Caco-2 (cell line): ENCODE results near the gene ADGRG7. TPM values are rescaled to one million over a fixed set of nuclear protein-coding genes. Genes with fewer than 3 reads are reported as not detected.

Source experiments
- BruUV-seq: library from RNA; stranded (reverse); fragments of 400-500 nt; replicated peaks from 2 replicates; lab custom pipeline; 2021; lab: Mats Ljungman, UMichigan
- CTCF ChIA-PET: fragments of 300-600 bp; sonication (Branson Sonifier 250); formaldehyde crosslinking; loops from one replicate; lab custom pipeline; 2022; ENCODE audit warnings: antibody characterized with exemption; lab: Charles Lee
- POLR2A ChIA-PET: fragments of 300-600 bp; sonication (Branson Sonifier 250); formaldehyde crosslinking; loops from one replicate; lab custom pipeline; 2022; ENCODE audit warnings: antibody characterized with exemption; lab: Charles Lee
- DNase-seq, 2 experiments: peaks; one replicate each; pipeline versions ENCODE4 v3.0.0 to v3.0.0-alpha.2; 2020 to 2022
- H3K27me3 ChIP-seq: replicated peaks from 2 replicates; pipeline ENCODE4 v1.6.0; 2011; ENCODE audit warnings: low read length; ENCODE audit not compliant: control insufficient read depth, insufficient read depth
- H3K36me3 ChIP-seq: 2 replicates; pipeline ENCODE4 v1.5.1; 2011; ENCODE audit warnings: low read length; ENCODE audit not compliant: control insufficient read depth, insufficient read depth
- H3K4me1 ChIP-seq: fragments of 250-450 bp; sonication (Bioruptor Pico); 2 replicates; pipeline ENCODE4 v1.5.1; 2020; ENCODE audit warnings: mild to moderate bottlenecking
- H3K4me3 ChIP-seq: 2 replicates; pipeline ENCODE4 v1.5.1; 2011; ENCODE audit warnings: low read depth, mild to moderate bottlenecking, control low read depth, low read length
- H3K9me3 ChIP-seq: fragments of 250-450 bp; sonication (Bioruptor Pico); 2 replicates; pipeline ENCODE4 v1.5.1; 2020; ENCODE audit warnings: mild to moderate bottlenecking, moderate library complexity
- H3K27ac Mint-ChIP-seq: one replicate; pipeline ENCODE4 v1.8.0; 2022; ENCODE audit warnings: mixed read lengths; ENCODE audit not compliant: unreplicated experiment
- H3K27me3 Mint-ChIP-seq: one replicate; pipeline ENCODE4 v1.8.0; 2022; ENCODE audit warnings: mixed read lengths; ENCODE audit not compliant: insufficient read depth, unreplicated experiment
- H3K36me3 Mint-ChIP-seq: one replicate; pipeline ENCODE4 v1.8.0; 2022; ENCODE audit warnings: mild to moderate bottlenecking, mixed read lengths; ENCODE audit not compliant: insufficient read depth, unreplicated experiment
- H3K4me1 Mint-ChIP-seq: one replicate; pipeline ENCODE4 v1.8.0; 2022; ENCODE audit warnings: low read depth, mixed read lengths; ENCODE audit not compliant: unreplicated experiment
- H3K4me3 Mint-ChIP-seq: one replicate; pipeline ENCODE4 v1.8.0; 2022; ENCODE audit warnings: mild to moderate bottlenecking, moderate library complexity, mixed read lengths; ENCODE audit not compliant: unreplicated experiment
- H3K9me3 Mint-ChIP-seq: one replicate; pipeline ENCODE4 v1.8.0; 2022; ENCODE audit warnings: mixed read lengths; ENCODE audit not compliant: unreplicated experiment
- CTCF ChIP-seq, 2 experiments: fragments of 200-600 bp in 1 of 2; IDR thresholded peaks; 1 replicate in 1 of 2; 2 replicates in 1 of 2; pipeline versions ENCODE4 v1.5.1 to v1.8.0; 2011 to 2022; ENCODE audit warnings: antibody characterized with exemption in 1 of 2, control low read depth in 1 of 2, inconsistent platforms in 1 of 2, low read depth in 1 of 2, low read length in 1 of 2, mild to moderate bottlenecking in 1 of 2, moderate library complexity in 1 of 2; ENCODE audit not compliant: insufficient read depth in 1 of 2, severe bottlenecking in 1 of 2, unreplicated experiment in 1 of 2
- intact Hi-C: fragments of 100-400 bp; cut with micrococcal nuclease; formaldehyde crosslinking; loops from one replicate; pipeline ENCODE4 v1.10.0; 2022; ENCODE audit not compliant: unreplicated experiment
- total RNA-seq: library from RNA; stranded (reverse); gene quantifications from 2 replicates; pipeline ENCODE4 v1.2.3, GENCODE V29; 2022

ADGRG7 gene
- total RNA-seq, 1 experiment from 2014 or later, result 4.2 TPM

- Histone ChIP-seq H3K36me3 (peaks cover 1% of the 10 kb centered on the region; the same call in 1 of the 2 replicates), H3K27me3 (no peaks in the 10 kb centered on the region), H3K4me1 (peaks cover 21% of the 10 kb centered on the region), H3K9me3 (no peaks in the 10 kb centered on the region), H3K4me3 (peak overlapping the region; percentile 88)
- Mint-ChIP-seq H3K27ac (peak overlapping the region; percentile 98), H3K27me3 (peaks cover 3% of the 10 kb centered on the region), H3K9me3 (peaks cover 10% of the 10 kb centered on the region), H3K4me3 (peak overlapping the region; percentile 80), H3K4me1 (peaks cover 31% of the 10 kb centered on the region), H3K36me3 (peaks cover 67% of the 10 kb centered on the region)
- POLR2A ChIA-PET, result no interaction called here
- CTCF ChIA-PET, result interaction anchor here (1.2 to 2.9 kb wide), 3 partner anchors 76 to 247 kb away, joined by 4 to 20 read pairs (median 16); no protein-coding TSS in a partner anchor
- TF ChIP-seq CTCF (IDR thresholded peaks at IDR 0.05; ENCODE audit: insufficient read depth in 1 of 2, low read depth in 1 of 2, low read length in 1 of 2, severe bottlenecking in 1 of 2, unreplicated experiment in 1 of 2), result peak in 1 of 2 experiments; percentile 34
- DNase-seq, result peak; percentile 69 to 73
- intact Hi-C loops, result loop anchor here (1.0 to 5.0 kb wide), 2 partner anchors 107 to 393 kb away; no protein-coding TSS in a partner anchor
- BruUV-seq, result TSS peak; percentile 16
Observed at GRCh38 chr3:100710261-100710968, 101.0 kb downstream of the ADGRG7 start.

- no peak overlapping the region for H3K4me3 Mint-ChIP-seq
- Histone ChIP-seq H3K4me1 (peaks cover 21% of the 10 kb centered on the region; the same call in 1 of the 2 replicates), H3K4me3 (no peak overlapping the region), H3K9me3 (no peaks in the 10 kb centered on the region), H3K27me3 (no peaks in the 10 kb centered on the region), H3K36me3 (peaks cover 1% of the 10 kb centered on the region; the same call in 1 of the 2 replicates)
- H3K36me3 Mint-ChIP-seq, result peaks cover 89% of the 10 kb centered on the region
- no TSS peak for BruUV-seq
- ChIA-PET POLR2A (no interaction called here), CTCF (no interaction called here)
- no peaks in the 10 kb centered on the region for H3K9me3 Mint-ChIP-seq
- no peak overlapping the region for H3K27ac Mint-ChIP-seq
- DNase-seq, result no peak
- TF ChIP-seq CTCF (IDR thresholded peaks at IDR 0.05; ENCODE audit: insufficient read depth in 1 of 2, low read depth in 1 of 2, low read length in 1 of 2, severe bottlenecking in 1 of 2, unreplicated experiment in 1 of 2), result no peak
- no peaks in the 10 kb centered on the region for H3K27me3 Mint-ChIP-seq
- intact Hi-C loops, result no loop called here
- peaks cover 45% of the 10 kb centered on the region for H3K4me1 Mint-ChIP-seq
Observed at GRCh38 chr3:100715176-100715575, 105.8 kb downstream of the ADGRG7 start.

DNA sequence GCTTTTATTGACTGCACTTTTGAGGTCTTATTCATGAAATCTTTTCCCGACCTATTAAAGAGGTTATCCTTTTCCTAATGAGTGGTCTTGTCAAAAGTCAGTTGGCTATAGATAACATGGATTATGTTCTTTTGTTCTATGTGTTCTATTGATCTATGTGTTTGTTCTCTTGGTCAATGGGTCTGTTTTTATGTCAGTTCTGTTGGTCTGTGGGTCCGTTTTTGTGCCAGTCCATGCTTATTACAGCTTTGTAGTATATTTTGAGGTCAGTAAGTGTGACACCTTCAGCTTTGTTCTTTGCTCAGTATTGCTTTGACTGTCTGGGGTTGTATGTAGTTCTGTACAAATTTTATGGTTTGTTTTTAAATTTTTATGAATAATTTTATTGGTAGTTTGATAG, 107.7 kb downstream of the ADGRG7 start:
- intact Hi-C loops, result no loop called here
- Histone ChIP-seq H3K4me3 (no peak overlapping the region), H3K27me3 (no peaks in the 10 kb centered on the region), H3K4me1 (peaks cover 10% of the 10 kb centered on the region; the same call in 1 of the 2 replicates), H3K9me3 (no peaks in the 10 kb centered on the region), H3K36me3 (peaks cover 1% of the 10 kb centered on the region; the same call in 1 of the 2 replicates)
- ChIA-PET POLR2A (no interaction called here), CTCF (no interaction called here)
- no peak for DNase-seq
- Mint-ChIP-seq H3K4me1 (peaks cover 35% of the 10 kb centered on the region), H3K27me3 (no peaks in the 10 kb centered on the region), H3K27ac (no peak overlapping the region), H3K36me3 (peaks cover 83% of the 10 kb centered on the region), H3K9me3 (no peaks in the 10 kb centered on the region), H3K4me3 (no peak overlapping the region)
- no peak for TF ChIP-seq CTCF (IDR thresholded peaks at IDR 0.05; ENCODE audit: insufficient read depth in 1 of 2, low read depth in 1 of 2, low read length in 1 of 2, severe bottlenecking in 1 of 2, unreplicated experiment in 1 of 2)
- BruUV-seq, result no TSS peak
